Activated naive CD8-positive, alpha-beta T cell treated with anti-CD3 and anti-CD28 coated beads for 36 hours (primary cell): ENCODE measurements around the gene MAP4K4. TPM values are rescaled to one million over a fixed set of nuclear protein-coding genes. Genes with fewer than 3 reads are reported as not detected.

ENCODE experiments used
- DNase-seq: peaks from one replicate; pipeline ENCODE4 v3.0.0; 2021
- H3K27ac Mint-ChIP-seq: one replicate; pipeline ENCODE4 v1.8.0; 2022; ENCODE audit warnings: mild to moderate bottlenecking, moderate library complexity, mixed read lengths
- H3K27me3 Mint-ChIP-seq: one replicate; pipeline ENCODE4 v1.8.0; 2022; ENCODE audit warnings: mild to moderate bottlenecking, mixed read lengths
- H3K36me3 Mint-ChIP-seq: one replicate; pipeline ENCODE4 v1.8.0; 2021; ENCODE audit warnings: mild to moderate bottlenecking, mixed read lengths
- H3K4me1 Mint-ChIP-seq: one replicate; pipeline ENCODE4 v1.8.0; 2021; ENCODE audit warnings: mixed read lengths
- H3K4me3 Mint-ChIP-seq: one replicate; pipeline ENCODE4 v1.8.0; 2022; ENCODE audit warnings: mild to moderate bottlenecking, moderate library complexity, mixed read lengths
- H3K9me3 Mint-ChIP-seq: one replicate; pipeline ENCODE4 v1.8.0; 2022; ENCODE audit warnings: mixed read lengths
- total RNA-seq, 2 experiments: library from RNA; stranded (reverse); gene quantifications; one replicate each; pipeline ENCODE4 v1.2.3, GENCODE V29; 2021

The MAP4K4 gene
- total RNA-seq, 2 experiments from 2014 or later: 34.4 to 36.5 TPM

DNA sequence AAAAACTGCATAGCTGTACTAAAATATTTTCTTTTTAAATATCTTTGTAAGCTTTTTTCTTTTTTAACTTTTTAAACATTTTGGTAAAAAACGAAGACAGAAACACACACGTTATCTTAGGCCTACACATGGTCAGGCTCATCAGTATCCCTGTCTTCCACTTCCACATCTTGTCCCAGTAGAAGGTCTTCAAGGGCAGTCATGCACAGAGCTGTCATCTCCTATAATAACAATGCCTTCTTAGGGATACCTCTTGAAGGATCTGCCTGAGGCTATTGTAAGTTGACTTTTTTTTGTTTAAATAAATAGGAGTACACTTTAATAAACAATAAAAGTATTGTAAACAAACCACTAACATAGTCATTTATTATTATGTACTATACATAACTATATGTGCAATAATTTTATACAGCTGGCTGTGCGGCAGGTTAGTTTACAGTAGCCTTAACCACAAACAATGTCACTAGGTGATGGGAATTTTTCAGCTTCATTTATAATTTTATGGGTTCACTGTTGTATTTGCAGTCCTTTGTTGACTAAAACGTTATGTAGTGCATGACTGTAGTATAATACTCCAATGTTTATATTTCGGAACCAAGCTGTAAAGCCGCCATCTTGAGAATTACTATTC, 124.4 kb downstream of the MAP4K4 start:
- Mint-ChIP-seq H3K27me3 (no peaks in the 10 kb centered on the region), H3K36me3 (peaks cover 15% of the 10 kb centered on the region), H3K4me3 (no peak overlapping the region), H3K4me1 (peaks cover 70% of the 10 kb centered on the region), H3K9me3 (no peaks in the 10 kb centered on the region), H3K27ac (no peak overlapping the region)
- no peak for DNase-seq

DNA sequence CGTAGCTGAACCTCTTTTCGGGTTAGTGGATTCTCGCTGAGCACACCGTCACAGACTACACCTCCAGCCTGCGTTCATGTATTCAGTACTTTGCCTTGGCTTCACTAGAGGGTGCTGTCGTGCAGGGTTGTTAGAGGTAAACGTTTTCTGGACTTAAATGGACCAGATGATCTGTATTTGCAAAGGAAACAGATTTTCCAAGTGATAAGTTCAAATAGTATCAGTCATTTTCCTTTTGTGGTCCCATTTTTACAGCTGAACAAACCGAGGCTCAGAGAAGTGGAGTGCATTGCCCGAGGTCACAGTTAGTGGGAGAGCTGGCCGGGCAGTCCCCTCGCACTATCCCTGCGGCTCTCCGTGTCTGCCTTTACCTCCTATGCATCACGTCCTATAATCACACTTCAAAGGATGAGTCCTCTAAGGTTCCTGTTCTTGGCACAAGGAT, 125.9 kb downstream of the MAP4K4 start:
- Mint-ChIP-seq H3K9me3 (no peaks in the 10 kb centered on the region), H3K4me3 (peak overlapping the region; percentile 54), H3K36me3 (peaks cover 21% of the 10 kb centered on the region), H3K27ac (peak overlapping the region; percentile 81), H3K27me3 (no peaks in the 10 kb centered on the region), H3K4me1 (peaks cover 70% of the 10 kb centered on the region)
- peak; percentile 67 for DNase-seq

DNA sequence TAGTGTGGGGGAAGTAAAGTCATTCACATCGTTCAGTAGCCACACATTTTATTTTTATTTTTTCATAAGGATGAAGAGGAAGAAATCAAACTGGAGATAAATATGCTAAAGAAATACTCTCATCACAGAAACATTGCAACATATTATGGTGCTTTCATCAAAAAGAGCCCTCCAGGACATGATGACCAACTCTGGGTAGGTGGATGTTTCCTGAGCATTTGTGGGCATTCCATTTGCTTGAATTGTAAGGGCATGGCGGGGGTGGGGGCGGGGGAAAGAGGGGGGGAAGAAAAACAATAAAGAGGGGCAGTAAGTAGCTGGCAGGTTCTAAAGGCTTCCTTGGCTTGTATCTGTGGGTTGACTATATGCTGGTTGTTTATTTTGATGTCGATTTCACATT, 126.4 kb downstream of the MAP4K4 start:
- Mint-ChIP-seq H3K4me1 (peaks cover 70% of the 10 kb centered on the region), H3K27me3 (no peaks in the 10 kb centered on the region), H3K27ac (peak overlapping the region; percentile 81), H3K4me3 (peak overlapping the region; percentile 12), H3K36me3 (peaks cover 21% of the 10 kb centered on the region), H3K9me3 (no peaks in the 10 kb centered on the region)
- DNase-seq: no peak

DNA sequence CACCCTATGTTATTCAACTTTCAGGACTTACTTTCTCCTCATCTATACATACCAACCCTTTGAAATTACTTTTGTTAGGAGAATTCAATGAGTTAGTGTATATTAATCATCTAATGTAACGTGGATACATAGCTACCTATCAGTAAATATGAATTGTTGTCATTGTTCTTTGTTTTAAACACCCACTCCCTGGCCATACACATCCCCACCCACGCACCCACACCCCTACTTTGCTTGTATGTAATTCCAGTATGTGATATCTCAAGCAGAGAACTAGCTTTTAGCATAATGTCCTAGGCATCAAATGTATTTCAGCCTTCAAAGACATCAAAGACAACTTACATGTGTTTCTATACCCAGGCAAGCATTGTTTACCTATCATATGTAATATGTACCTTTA, 129.2 kb downstream of the MAP4K4 start:
- Mint-ChIP-seq H3K27me3 (no peaks in the 10 kb centered on the region), H3K27ac (no peak overlapping the region), H3K36me3 (peaks cover 35% of the 10 kb centered on the region), H3K4me3 (no peak overlapping the region), H3K4me1 (peaks cover 74% of the 10 kb centered on the region), H3K9me3 (no peaks in the 10 kb centered on the region)
- no peak for DNase-seq

DNA sequence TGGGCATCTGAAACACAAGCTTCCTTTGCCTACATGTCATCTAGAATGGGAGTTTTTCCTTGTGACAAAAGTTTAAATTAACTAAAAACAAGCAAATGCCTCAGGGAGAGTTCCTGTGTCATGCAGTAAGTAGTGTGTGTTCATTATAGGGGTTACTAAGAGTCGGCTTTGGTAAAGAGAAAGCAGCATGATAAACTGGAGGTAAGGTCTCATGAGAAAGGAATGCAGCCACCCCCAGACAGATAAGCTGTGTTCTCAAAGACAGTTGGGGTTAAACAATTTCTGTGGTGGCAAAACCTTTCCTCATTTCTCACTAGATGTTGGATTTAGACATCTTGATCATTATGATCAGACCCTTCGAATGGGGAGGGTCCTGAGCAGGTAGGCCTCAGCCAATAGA, 129.7 kb downstream of the MAP4K4 start:
- DNase-seq: no peak
- H3K27ac Mint-ChIP-seq: no peak overlapping the region
- no peaks in the 10 kb centered on the region for H3K9me3 Mint-ChIP-seq
- H3K36me3 Mint-ChIP-seq: peaks cover 35% of the 10 kb centered on the region
- no peak overlapping the region for H3K4me3 Mint-ChIP-seq
- peaks cover 74% of the 10 kb centered on the region for H3K4me1 Mint-ChIP-seq
- H3K27me3 Mint-ChIP-seq: no peaks in the 10 kb centered on the region

DNA sequence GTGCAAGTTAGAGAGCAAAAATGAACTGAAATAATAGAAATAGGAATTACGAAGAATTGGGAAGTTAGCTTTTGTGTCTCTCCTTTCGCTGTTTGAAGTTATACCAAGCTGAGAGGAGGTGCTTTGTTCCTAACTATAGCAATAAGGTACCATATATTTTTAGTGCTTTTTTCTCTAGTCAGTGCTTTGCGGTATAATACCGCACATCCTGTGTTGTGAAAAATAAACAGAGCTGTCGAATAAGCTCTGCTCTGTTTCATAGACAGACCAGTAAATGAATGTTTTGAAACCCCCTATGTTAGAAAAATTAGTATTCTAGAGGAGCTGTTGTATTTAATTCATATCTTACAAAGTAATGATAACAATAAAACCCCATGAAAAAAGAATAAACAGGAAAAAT, 130.8 kb downstream of the MAP4K4 start:
- peaks cover 35% of the 10 kb centered on the region for H3K36me3 Mint-ChIP-seq

DNA sequence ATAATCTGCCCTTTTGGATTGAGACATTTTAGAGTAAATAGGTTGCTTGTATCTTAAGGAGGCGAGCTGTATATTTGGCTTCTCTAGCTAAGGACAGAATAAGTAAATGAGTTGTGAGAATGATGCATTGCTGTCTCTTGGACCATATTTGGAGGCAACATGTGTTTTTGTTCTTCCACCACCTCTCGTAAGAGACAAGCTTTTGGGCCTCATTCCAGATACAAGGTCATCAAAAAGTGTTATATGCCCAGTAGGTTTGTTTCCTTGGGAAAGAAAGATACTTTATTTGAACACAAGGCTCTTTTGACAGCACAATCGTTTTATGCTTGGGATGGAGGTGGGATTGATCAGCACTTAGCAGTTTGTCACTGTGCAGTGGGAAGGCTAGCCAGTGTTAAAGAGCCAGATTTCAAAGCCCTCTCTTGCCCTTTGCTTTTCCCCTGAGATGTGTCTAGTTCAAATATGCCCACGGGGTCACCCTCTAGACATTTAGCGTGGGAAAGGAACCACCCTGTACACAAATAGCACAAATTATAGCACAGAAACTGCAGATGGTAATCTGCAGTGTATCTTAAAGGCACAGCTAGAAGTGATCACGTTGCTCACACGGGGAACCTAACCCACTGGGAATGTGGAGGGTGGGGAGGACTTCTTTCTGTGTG, 131.3 kb downstream of the MAP4K4 start:
- H3K36me3 Mint-ChIP-seq: peaks cover 35% of the 10 kb centered on the region
- no peaks in the 10 kb centered on the region for H3K9me3 Mint-ChIP-seq
- peaks cover 61% of the 10 kb centered on the region for H3K4me1 Mint-ChIP-seq
- H3K27me3 Mint-ChIP-seq: no peaks in the 10 kb centered on the region
- H3K4me3 Mint-ChIP-seq: no peak overlapping the region
- H3K27ac Mint-ChIP-seq: no peak overlapping the region
- DNase-seq: no peak

More for the DNA sequence above, 130.8 kb downstream of the MAP4K4 start:
- no peaks in the 10 kb centered on the region for H3K27me3 Mint-ChIP-seq
- peak overlapping the region; percentile 11 for H3K27ac Mint-ChIP-seq
- H3K4me1 Mint-ChIP-seq: peaks cover 66% of the 10 kb centered on the region
- no peak for DNase-seq
- H3K9me3 Mint-ChIP-seq: no peaks in the 10 kb centered on the region
- no peak overlapping the region for H3K4me3 Mint-ChIP-seq

DNA sequence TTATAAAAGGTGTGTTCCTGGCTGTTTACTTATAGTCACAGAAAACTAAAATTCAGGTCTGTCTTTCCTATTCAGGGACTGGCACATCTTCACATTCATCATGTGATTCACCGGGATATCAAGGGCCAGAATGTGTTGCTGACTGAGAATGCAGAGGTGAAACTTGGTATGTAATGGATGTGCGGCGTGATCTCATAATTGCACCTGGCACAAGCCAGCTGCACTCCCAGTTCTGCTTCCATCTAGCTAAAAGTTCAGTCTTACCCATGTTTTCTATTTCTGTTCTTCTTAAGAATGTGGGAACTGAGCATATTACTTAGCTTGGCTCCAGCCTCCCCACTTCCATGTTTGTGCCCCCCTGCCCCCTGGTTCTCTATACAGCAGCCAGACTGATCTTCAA, 131.9 kb downstream of the MAP4K4 start:
- Mint-ChIP-seq H3K27me3 (no peaks in the 10 kb centered on the region), H3K27ac (peak overlapping the region; percentile 70), H3K4me3 (no peak overlapping the region), H3K9me3 (no peaks in the 10 kb centered on the region), H3K36me3 (peaks cover 35% of the 10 kb centered on the region), H3K4me1 (peaks cover 59% of the 10 kb centered on the region)
- DNase-seq: no peak

DNA sequence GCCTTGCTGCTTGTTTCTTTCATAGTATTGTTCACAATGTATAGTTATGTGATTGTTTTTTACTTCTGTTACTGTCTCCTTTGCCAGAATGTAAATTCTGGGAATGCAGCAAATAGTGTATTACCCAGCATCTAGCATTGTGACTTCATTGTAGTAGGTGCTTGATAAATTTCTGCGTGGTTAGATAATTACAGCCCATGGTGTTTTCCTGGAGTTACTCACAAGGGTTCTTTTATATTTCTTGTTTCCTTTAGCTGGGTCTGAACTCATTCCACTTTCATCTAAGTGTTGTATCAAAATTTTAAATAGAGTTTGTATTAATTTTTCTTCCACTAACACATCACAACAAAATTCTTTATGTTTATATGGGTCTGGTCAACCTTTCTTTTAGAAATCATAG, 132.6 kb downstream of the MAP4K4 start:
- peak overlapping the region; percentile 23 for H3K4me3 Mint-ChIP-seq
- H3K27ac Mint-ChIP-seq: peak overlapping the region; percentile 79

DNA sequence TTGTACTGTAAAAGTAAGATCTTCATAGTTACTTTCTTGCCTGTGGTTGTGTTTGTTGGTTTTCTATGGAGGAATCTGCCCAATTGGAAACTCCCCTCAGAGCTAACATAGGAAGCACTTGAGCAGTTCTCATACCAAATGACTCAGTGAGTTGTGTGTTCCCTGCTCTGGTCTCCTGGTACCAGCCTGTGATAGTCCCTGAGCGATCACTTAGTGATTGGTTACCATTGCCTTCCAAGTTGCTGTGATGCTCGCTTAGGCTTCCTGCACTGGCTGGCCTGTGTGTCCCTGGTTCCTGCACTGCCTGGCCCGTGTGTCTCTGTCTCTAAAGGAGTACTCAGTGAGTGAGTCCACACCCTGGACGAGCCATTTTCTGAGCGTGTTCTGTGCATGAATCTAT, 133.0 kb downstream of the MAP4K4 start:
- DNase-seq: peak; percentile 28
- peaks cover 33% of the 10 kb centered on the region for H3K36me3 Mint-ChIP-seq
- no peaks in the 10 kb centered on the region for H3K27me3 Mint-ChIP-seq
- H3K4me1 Mint-ChIP-seq: peaks cover 58% of the 10 kb centered on the region
- peak overlapping the region; percentile 79 for H3K27ac Mint-ChIP-seq
- H3K9me3 Mint-ChIP-seq: no peaks in the 10 kb centered on the region
- H3K4me3 Mint-ChIP-seq: peak overlapping the region; percentile 30

More for the DNA sequence above, 132.6 kb downstream of the MAP4K4 start:
- peaks cover 33% of the 10 kb centered on the region for H3K36me3 Mint-ChIP-seq
- no peaks in the 10 kb centered on the region for H3K9me3 Mint-ChIP-seq
- H3K4me1 Mint-ChIP-seq: peaks cover 59% of the 10 kb centered on the region
- H3K27me3 Mint-ChIP-seq: no peaks in the 10 kb centered on the region
- no peak for DNase-seq

DNA sequence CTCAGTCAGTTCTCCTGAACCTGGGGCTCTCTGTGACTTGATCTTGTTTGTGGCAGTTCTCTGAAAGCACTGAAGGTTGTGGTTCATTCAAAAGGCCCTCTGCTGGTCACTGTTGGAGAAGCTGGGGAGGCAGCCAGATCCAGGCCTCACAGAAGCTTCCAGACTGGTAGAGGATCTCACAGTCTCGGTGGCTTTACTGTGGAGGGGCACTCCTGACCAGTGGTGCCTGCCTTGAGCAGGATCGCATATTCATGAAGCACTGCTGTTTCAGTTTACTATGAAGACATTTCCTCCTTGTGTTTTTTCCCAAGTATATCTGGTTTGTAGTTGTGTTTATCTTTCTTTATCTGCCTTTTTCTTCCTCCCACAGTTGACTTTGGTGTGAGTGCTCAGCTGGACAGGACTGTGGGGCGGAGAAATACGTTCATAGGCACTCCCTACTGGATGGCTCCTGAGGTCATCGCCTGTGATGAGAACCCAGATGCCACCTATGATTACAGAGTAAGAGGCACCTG, 133.9 kb downstream of the MAP4K4 start:
- Mint-ChIP-seq H3K27ac (peak overlapping the region; percentile 79), H3K36me3 (peaks cover 32% of the 10 kb centered on the region), H3K4me1 (peaks cover 52% of the 10 kb centered on the region), H3K4me3 (no peak overlapping the region), H3K27me3 (no peaks in the 10 kb centered on the region), H3K9me3 (no peaks in the 10 kb centered on the region)
- DNase-seq: peak; percentile 53

DNA sequence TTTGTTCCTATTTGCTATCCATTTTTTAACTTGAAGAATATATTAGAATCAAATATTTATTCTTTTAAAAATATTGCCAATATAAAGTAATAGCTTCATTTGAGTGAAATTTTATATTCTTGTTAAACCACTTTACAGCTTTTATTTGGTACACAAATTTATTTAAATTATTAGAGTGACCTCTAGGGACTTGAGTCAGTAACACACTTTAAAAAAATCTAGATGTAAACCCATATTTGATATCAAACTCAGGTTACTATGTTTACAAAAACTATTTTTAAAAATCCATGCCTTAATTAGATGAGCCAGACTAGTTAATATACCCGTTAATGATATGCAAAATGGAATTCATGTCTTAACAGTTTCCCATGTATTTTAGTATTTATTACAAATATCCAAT, 134.6 kb downstream of the MAP4K4 start:
- H3K27me3 Mint-ChIP-seq: no peaks in the 10 kb centered on the region
- peaks cover 45% of the 10 kb centered on the region for H3K4me1 Mint-ChIP-seq

DNA sequence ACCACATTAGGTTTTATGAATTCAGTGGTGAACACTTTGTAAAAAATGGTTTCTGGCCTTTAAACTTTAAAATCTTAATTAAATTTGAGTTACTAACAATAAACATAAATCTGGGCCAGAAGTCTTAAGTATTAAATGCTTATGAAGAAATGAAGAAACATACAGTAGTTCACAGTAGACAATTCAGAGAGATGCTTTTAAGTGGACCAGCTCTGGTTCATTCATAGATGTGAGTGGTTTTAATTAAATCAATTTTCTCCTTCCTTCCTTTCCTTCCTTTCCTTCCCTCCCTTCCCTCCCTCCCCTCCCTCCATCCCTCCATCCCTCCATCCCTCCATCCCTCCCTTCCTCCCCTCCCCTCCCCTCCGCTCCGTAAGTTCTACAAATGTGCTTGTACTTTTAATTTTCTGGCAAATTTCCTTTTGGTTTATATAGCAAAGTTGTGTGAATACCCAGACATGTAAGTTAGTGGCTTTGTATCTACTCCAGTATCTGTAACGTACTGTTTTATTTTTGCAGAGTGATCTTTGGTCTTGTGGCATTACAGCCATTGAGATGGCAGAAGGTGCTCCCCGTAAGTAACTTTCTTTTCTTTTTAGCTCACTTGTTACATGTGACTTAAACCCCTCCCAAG, 136.5 kb downstream of the MAP4K4 start:
- no peak for DNase-seq
- no peaks in the 10 kb centered on the region for H3K27me3 Mint-ChIP-seq
- H3K4me3 Mint-ChIP-seq: no peak overlapping the region
- no peaks in the 10 kb centered on the region for H3K9me3 Mint-ChIP-seq
- H3K36me3 Mint-ChIP-seq: peaks cover 18% of the 10 kb centered on the region
- peaks cover 27% of the 10 kb centered on the region for H3K4me1 Mint-ChIP-seq
- H3K27ac Mint-ChIP-seq: no peak overlapping the region

More for the DNA sequence above, 134.6 kb downstream of the MAP4K4 start:
- Mint-ChIP-seq H3K4me3 (no peak overlapping the region), H3K27ac (no peak overlapping the region), H3K36me3 (peaks cover 25% of the 10 kb centered on the region), H3K9me3 (no peaks in the 10 kb centered on the region)
- DNase-seq: no peak

DNA sequence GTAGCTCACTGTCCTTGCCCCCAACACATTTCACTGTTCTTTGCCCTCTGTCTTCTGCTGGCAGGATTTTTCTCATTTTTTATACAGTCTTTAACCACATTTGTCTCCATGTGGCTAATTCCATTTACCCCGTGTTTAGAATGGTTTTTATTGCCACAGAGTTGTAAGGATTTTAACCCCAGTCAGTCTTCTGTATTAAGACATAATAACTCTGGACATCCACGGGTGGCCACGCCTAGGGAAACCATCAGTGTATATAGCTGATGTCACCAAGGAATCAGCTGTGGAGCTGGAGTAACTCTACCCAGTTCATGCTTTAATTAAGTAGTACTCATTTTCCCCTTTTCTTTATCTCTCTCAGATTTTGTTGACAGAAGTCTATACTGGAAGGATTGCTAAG, 139.8 kb downstream of the MAP4K4 start:
- Mint-ChIP-seq H3K4me3 (no peak overlapping the region), H3K9me3 (no peaks in the 10 kb centered on the region), H3K36me3 (peaks cover 9% of the 10 kb centered on the region), H3K27ac (no peak overlapping the region), H3K27me3 (no peaks in the 10 kb centered on the region), H3K4me1 (peaks cover 12% of the 10 kb centered on the region)
- DNase-seq: no peak

DNA sequence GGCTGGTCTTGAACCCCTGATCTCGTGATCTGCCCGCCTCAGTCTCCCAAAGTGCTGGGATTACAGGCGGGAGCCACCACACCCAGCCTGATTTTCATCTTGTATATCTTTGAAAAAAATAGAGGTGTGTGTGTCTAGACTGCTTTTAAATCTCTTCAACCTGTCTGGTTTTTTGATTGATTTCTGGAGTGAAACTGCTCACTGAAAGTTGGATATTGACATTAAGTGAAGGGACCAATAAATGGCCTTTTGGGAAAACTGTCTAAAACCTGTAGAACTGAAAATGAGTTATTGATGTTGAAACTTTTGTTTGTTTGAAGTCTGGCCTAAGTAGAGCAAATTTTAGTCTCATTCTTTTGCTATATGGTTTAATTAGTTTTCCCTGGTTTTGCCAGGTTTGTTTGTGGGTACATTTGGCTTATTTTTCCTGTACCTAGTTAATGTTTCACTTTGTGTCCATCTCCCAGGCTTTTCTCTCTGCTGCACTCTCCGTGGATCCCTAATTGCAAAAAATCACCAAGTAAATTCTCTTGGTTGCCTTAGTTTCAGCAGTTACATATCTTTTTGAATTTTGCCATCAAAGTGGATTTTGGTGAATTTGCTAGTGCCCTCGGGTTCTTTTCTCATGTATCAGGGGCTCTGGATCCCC, 144.3 kb downstream of the MAP4K4 start:
- Mint-ChIP-seq H3K36me3 (peaks cover 11% of the 10 kb centered on the region), H3K9me3 (no peaks in the 10 kb centered on the region), H3K4me1 (peaks cover 14% of the 10 kb centered on the region), H3K4me3 (no peak overlapping the region), H3K27ac (no peak overlapping the region), H3K27me3 (no peaks in the 10 kb centered on the region)
- DNase-seq: no peak
